HG03342 (cell line): ENCODE measurements around the gene ABCB4.

Source experiments
- ATAC-seq: cut with Tn5 transposase; IDR thresholded peaks from one replicate; pipeline ENCODE4 v1.9.1; 2021; ENCODE audit warnings: mild to moderate bottlenecking, moderate library complexity; ENCODE audit not compliant: unreplicated experiment

Gene ABCB4

DNA sequence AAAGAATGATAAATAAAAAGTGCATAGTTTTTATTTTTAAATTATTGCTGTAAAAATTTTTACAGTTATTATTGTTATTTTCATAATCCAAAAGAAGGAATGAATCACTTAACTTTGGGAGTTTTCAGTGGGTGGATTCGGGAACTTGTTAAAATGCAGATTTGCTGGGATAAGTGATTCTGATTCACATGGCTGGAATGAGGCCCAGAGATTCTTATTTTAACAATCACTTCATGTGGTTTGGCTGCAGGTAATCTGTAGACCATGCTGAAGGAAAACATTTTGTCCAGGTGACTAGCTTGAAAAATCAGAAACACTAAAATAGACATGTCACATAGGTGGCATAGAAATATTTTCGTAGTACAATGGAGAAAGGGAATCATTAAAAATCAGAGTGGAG, 116.1 kb downstream of the ABCB4 start:
- ATAC-seq = no peak

DNA sequence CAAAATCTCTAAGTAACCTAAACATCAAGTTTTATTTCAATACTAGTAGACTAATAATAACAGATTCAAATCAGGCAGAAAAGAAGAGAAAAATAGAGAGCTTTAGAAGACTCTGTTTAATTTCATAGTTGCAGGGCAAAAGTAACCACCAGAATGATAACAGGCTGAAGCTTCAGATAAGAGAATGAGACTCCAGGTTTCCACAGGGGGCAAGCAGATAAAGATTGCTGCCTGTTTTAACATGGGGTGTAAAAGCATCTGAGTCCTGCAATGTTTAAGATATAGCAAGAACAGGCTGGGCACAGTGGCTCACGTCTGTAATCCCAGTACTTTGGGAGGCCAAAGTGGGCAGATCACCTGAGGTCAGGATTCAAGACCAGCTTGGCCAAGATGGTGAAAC, 119.0 kb downstream of the ABCB4 start:
- ATAC-seq = no peak

DNA sequence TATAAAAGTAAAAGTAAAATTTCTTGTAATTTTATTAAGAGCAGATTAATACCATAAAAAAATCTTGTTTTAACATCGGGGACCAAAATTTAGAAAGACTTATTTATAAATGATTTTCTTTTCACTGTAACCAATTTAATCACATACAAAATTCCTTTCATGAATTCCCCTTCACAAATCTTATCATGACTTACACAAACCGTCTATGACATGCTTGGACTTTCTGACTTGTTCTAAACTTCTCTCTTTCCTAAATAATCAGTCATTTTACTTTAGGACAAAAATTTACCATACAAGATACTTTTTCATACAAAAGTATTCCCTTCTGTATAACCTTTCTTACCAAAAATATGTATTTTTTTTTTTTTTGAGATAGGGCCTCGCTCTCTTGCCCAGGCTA, 120.7 kb downstream of the ABCB4 start:
- no peak for ATAC-seq
